HG03139 (cell line): ENCODE data around the gene ZBTB33.

Source experiments
- ATAC-seq: cut with Tn5 transposase; IDR thresholded peaks from one replicate; pipeline ENCODE4 v1.9.1; 2021; ENCODE audit not compliant: unreplicated experiment

The ZBTB33 gene

DNA sequence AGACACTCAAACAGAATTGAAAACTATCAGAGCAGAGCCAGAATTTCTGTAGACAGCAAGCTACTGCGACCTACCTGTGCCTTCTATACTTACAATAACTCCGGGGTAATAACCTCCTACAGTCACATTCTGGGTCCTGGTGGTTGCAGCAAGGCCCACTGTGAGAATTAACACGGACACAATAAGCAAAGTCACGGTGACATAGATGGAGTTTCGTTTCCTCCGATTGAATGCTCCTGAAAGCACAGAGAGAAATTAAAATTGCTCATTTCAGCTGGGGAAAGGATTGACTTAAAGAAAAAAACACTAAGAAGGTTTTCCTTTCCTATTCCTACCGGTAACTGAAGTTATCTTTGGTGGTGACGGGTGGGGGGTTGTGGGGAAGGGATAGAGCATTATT, 53.6 kb downstream of the ZBTB33 start:
- no peak for ATAC-seq

- ATAC-seq, result no peak
Observed at GRCh38 chrX:120305531-120306141, 55.0 kb downstream of the ZBTB33 start.

- no peak for ATAC-seq
Observed at GRCh38 chrX:120306630-120307029, 56.0 kb downstream of the ZBTB33 start.
